Endometrial microvascular endothelial cells (primary cell): ENCODE data around the gene ASPDH. TPM values are rescaled to one million over a fixed set of nuclear protein-coding genes. Genes with fewer than 3 reads are reported as not detected.

Experiments used
- in situ Hi-C: cut with HindIII; loops from 2 replicates; pipeline ENCODE4 v1.10.0; 2017; ENCODE audit warnings: low sequenced_read_pairs, low pct_unique_long_range_greater_than_20kb; ENCODE audit errors: inconsistent ontology term
- total RNA-seq: library from RNA; depleted of rRNA; stranded (reverse); fragments of >200 nt; gene quantifications from one replicate; pipeline ENCODE4 v1.2.3, GENCODE V29; 2015; ENCODE audit errors: inconsistent ontology term

ASPDH gene
- total RNA-seq, 1 donor from 2014 or later = not detected

- in situ Hi-C loops = no loop called here
These were observed 11.9 kb downstream of the ASPDH start for GRCh38 chr19:50501568-50502475.

DNA sequence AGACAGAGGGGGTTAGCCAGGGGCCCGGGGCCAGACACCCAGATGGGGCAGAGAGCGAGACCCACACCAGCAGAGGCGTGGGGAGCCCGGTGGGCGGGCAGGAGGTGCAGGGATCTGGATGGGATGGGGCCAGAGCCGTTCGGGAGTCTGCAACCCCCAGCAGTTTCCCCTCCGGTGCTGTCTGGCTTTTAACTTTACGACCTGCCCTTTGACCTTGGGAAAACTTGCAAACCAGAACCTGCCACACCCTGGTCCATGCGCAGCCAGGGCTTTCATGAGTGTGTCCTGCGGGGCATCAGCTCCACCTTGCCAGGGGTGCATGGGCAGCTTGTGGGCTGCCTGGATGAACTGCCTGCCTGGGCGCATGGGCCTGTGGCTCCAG, 12.5 kb downstream of the ASPDH start:
- in situ Hi-C loops = no loop called here

DNA sequence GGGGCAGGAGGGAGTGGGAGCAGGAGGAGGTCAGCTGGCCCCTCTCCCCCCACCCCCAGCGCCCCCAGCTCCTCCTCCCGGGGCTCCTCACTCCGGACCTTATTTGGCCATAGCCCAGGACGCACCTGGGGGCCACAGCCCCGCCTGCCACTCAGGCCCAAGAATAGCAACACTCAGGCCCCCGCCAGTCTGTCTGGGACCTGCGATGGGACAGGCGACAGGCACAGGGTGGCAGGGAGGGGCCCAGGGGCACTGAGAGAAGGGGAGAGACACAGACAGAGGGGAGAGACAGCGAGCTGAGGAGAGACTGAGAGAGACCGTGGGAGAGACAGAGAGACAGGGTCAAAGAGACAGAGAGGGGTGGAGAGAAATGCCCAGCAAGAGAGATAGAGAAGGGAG, 13.0 kb downstream of the ASPDH start:
- in situ Hi-C loops = no loop called here

DNA sequence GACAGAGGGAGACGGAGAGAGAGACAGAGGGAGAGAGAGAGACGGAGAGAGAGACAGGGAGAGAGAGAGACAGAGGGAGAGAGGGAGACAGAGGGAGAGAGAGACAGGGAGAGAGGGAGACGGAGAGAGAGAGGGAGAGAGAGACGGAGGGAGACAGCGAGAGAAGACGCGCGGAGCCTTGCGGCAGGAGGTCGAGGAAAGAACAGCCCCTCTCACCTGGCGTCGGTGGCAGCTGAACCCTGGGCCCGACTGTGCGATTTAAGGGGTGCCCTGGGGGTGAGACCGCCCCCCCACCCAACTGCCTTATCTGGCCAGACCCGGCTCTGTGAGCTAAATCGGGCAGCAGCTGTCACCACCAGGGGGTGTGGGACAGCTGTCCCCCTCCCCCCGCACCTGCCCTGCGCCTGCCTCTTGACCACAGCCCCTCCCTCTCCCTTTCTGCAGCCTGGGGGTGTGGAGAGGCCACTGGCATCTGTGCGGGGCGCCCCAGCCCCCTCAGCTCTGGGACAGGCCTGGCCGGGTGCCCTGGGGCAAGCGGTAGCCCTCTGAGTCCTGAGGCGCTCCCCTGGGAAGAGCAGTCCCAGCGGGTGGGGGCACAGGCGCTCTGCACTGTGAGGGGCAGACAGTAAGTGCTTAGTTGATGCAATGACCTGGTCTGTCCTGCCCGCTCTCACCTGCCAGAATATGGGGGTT, 13.5 kb downstream of the ASPDH start:
- in situ Hi-C loops = no loop called here

GRCh38 chr19:50498219-50499056, 15.3 kb downstream of the ASPDH start:
- in situ Hi-C loops = no loop called here

DNA sequence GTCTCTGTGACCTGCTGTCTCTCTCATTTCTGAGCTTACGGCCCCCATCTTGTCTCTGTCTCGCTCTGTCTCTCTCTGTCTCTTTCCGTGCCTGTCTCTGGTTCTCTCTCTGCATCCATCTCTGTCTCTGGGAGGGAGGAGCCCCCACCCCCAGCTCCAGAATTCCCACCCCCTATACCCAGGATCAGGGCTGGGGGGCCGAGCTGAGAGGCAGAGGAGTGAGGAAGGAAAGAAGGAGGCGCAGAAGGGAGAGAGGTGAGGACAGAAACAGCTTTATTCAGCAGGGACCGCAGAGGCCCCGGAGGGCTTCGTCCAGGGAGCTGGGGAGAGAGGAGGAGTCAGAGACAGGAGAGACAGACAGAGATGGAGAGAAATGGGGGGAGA, 16.7 kb downstream of the ASPDH start:
- in situ Hi-C loops = no loop called here

- in situ Hi-C loops = no loop called here
These were observed 17.3 kb downstream of the ASPDH start for GRCh38 chr19:50496189-50497021.

DNA sequence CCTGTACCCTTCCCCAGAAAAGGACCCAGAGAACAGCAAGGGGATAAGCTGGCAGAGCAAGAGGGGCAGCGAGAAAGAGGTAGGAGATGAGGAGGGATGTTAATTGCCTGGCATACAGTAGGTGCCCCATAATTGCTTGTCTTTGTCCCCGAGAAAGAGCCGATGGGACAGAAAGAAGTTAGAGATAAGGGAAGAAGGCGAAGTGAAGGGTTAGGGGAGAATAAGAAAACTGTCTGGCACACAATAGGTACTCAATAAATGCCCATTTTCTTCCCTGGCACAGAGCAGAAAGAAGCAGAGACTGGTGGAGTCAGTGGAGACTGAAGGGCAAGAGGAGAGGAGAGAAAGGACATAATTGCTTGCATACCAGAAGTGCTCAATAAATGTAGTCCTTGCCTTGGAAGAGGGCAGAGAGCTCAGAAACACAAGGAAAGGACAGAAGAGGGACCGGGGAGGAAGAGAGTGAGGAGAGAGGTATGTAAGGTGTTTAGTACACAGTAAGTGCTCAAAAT, 18.6 kb downstream of the ASPDH start:
- in situ Hi-C loops = no loop called here

DNA sequence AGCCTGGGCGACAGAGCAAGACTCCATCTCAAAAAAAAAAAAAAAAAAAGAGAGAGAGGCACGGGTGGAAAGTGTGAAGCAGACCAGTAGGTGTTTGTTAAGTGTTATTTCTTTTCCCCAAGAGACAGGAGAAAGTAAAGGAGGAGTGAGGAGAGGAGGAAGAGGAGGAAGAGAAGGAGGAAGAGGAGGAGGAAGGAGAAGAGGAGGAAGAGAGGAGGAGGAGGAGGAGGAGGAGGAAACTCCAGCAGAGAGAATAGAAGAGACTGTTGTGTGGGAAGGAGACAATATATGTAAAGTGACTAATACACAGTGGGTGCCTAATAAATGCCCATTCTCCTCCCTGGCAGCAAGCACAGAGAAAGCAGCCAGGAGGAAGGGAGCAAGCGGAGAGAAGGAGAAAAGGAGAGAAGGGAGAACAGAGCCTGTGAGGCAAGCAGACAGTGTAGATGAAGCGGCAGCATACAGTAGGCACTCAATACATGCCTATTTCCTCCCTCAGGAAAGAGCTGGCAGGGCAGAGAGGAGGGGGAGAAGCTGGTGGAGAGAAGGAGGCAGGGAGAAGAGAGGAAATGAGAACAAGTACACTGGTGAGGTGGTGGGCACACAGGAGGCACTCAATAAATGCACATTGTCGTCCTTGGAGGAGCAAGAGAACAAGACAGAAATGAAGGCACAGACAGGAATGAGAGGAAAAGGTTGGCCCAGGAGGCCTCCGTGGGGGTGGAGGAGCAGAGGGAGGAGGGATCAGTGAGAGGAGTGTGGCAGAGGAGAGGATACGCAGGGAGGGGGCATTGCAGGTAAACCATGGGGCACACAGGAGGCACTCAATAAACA, 19.3 kb downstream of the ASPDH start:
- in situ Hi-C loops = no loop called here

DNA sequence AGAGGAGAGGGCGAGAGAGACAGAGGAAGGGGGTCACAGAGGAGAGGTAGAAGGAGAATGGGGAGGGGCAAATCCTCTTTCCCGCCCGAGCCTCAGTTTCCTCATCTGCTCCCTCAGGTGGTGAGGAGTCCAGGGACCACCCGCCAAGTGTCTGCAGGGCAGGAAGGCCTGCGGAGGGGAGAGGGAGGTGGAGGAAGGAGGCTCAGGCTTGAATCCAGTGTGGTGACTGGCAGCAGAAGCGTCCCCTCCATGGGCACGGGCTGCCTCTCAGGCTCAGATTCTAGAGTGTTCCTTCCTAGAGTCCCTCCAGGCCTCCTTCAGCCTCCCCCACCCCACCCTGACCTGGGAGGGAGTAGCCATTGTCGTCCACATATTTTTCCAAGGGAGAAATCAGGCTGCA, 20.5 kb downstream of the ASPDH start:
- in situ Hi-C loops = no loop called here

- in situ Hi-C loops = no loop called here
These were observed 21.2 kb downstream of the ASPDH start for GRCh38 chr19:50492303-50493052.

DNA sequence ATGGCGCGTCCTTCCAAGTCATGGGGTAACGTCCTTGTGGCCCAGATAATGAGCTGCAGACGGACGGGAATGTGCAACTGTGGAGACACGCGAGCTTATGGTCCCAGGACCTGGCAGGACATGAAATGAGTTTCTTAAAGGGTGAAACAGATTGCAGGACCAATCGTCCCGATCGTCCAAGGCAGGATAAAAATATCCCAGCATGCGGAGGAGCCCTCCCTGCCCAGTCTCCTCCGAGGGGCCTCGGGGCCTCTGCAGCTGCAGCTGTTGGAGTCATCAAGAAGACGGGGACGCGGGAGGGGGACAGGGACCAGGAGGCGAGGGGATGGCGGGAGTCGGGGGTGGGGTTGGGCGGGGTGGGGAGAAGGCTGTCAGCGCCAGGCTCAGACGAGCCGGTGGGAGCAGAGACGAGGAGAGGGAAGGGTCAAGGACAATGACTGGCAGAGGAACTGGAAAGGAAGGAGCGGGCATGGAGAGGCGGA, 22.7 kb downstream of the ASPDH start:
- in situ Hi-C loops = no loop called here

- in situ Hi-C loops = no loop called here
These were observed 23.3 kb downstream of the ASPDH start for GRCh38 chr19:50490411-50490811.

DNA sequence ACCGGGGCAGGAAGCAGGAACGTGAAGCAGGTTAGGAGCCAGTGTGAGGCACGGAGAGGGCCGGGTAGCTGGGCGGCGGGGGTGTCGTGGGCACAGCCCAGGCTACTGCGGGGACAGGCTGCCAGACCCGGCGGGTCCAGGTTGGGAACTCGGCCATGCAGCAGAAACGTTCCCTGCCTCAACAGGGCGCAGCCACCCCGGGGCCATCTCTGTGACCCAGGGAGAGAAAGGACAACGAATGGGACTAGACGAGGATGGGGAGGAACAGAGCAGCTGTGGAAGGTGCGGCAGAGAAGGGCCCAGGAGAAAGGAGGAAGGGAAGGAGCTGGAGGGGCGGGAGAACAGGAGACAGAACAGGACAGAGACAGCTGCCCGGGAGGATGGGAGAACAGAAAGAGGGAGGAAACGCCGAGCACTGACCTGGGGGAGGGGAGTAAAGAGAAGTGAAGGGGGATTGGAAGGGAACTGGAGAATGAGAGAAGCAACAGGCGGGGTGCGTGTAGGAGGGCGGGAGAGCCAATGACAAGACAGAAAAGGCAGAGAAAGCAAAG, 24.2 kb downstream of the ASPDH start:
- in situ Hi-C loops = no loop called here

GRCh38 chr19:50488389-50489194, 25.1 kb downstream of the ASPDH start:
- in situ Hi-C loops = no loop called here
